HepG2 (cell line): ENCODE measurements around the gene SLC34A2.

Source experiments
- CC2D1A ChIP-seq: sonication (generic); formaldehyde crosslinking; IDR thresholded peaks from 2 replicates; pipeline ENCODE4 v1.8.1; 2023; ENCODE audit warnings: mild to moderate bottlenecking, missing genetic modification reagents
- CTCF ChIP-seq: sonication (generic); formaldehyde crosslinking; IDR thresholded peaks from 2 replicates; pipeline ENCODE4 v1.5.0; 2020; ENCODE audit warnings: mild to moderate bottlenecking, missing genetic modification reagents, moderate library complexity
- DNMT3B ChIP-seq: conservative IDR thresholded peaks from 2 replicates; pipeline ENCODE4 v1.6.1; 2016; ENCODE audit warnings: missing biosample characterization, control low read depth
- NFYB ChIP-seq: sonication (generic); formaldehyde crosslinking; IDR thresholded peaks from 2 replicates; pipeline ENCODE4 v1.4.0; 2020; ENCODE audit warnings: missing genetic modification reagents
- ZBTB49 ChIP-seq: sonication (generic); formaldehyde crosslinking; IDR thresholded peaks from 2 replicates; pipeline ENCODE4 v1.4.0; 2020; ENCODE audit warnings: missing genetic modification reagents, borderline replicate concordance
- ZNF589 ChIP-seq: sonication (generic); formaldehyde crosslinking; conservative IDR thresholded peaks from 2 replicates; pipeline ENCODE4 v1.8.0; 2022; ENCODE audit warnings: mild to moderate bottlenecking, moderate library complexity, missing genetic modification reagents
- ZSCAN29 ChIP-seq: sonication (generic); formaldehyde crosslinking; conservative IDR thresholded peaks from 2 replicates; pipeline ENCODE4 v1.4.0; 2020; ENCODE audit warnings: mild to moderate bottlenecking, missing genetic modification reagents

DNA sequence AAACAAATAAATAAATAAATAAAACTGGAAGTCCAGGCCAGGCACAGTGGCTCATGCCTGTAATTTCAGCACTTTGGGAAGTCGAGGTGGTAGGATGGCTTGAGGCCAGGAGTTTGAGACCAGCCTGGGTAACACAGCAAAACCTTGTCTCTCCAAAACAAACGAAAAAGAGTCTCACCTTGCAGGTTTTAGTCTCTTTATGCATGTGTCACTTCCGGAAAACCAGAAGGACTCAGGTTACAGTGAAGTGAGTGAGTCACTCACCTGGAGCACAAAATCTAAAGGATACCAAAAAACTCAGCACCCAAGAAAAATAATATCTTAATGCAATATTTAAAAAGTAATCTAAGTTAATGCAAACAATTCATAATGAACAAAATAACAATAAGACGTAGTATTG lies 20.1 kb upstream of the SLC34A2 start:
- TF ChIP-seq CTCF (CRISPR knock-in tag) = no peak
- TF ChIP-seq DNMT3B (CRISPR knock-in tag) = no peak
- TF ChIP-seq CC2D1A (CRISPR knock-in tag) = no peak
- TF ChIP-seq ZBTB49 (CRISPR knock-in tag) = no peak
- no peak for TF ChIP-seq ZNF589 (CRISPR knock-in tag)
- no peak for TF ChIP-seq NFYB (CRISPR knock-in tag)
- TF ChIP-seq ZSCAN29 (CRISPR knock-in tag) = no peak
